ES-I3 (cell line): ENCODE results near the gene RNF114.
"Not testable (repeated sequence)": the region's sequence is repeated elsewhere in the genome, so short reads cannot be mapped to it uniquely, and the experiment has no call there.

Experiments used
- H3K36me3 ChIP-seq: 2 replicates; pipeline ENCODE4 v1.6.1; 2013; ENCODE audit warnings: mild to moderate bottlenecking, low read length, control low read depth, moderate library complexity; ENCODE audit not compliant: insufficient read depth
- H3K4me1 ChIP-seq: 2 replicates; pipeline ENCODE4 v1.6.1; 2013; ENCODE audit warnings: mild to moderate bottlenecking, control low read depth, low read length; ENCODE audit not compliant: insufficient read depth
- H3K9ac ChIP-seq: 2 replicates; pipeline ENCODE4 v1.6.1; 2013; ENCODE audit warnings: low read depth, mild to moderate bottlenecking, low read length, moderate library complexity
- H3K9me3 ChIP-seq: 2 replicates; pipeline ENCODE4 v1.6.1; 2013; ENCODE audit warnings: mild to moderate bottlenecking, low read length, moderate library complexity; ENCODE audit not compliant: control insufficient read depth, insufficient read depth

RNF114 gene

DNA sequence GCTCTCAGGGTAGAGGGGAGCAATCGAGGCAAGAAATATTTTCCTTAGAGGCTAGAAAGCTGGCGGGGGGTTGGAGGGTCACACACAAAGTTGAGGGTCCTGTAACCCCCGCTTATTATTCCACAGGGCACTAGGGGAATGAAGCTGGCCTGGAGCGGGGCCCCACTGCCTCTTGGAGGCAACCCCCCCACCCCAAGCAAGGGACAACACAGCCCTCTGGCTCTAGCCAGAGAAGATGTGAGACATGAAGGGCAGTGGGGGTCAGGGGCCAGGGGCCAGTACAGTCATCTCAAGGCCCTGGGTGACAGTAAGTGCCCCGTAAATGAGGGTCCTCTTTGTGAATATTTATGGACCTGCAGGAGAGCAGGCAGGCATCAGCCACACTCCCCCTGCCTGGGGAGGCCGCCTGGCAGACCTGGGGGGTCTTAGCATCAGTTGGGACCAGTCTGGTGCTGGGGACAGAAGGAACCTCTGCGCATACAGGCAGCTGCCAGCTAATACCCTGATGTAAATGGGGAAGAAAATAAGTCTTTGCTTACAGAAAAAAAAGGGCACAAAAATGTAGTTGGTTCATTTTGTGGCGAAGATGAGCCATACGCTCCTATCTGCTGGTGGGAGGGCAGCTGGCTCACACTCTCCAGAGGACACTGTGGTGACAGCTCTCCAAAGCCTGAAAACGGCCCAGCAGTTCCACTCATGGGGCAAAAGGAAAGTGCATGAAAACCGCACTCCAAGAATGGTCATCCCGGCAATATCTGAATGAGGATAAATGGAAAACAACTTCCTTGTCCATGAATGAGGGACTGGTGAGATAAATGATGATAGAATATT is 42.7 kb upstream of the RNF114 start:
- H3K4me1 ChIP-seq, result peaks cover 9% of the 10 kb centered on the region; the same call in 1 of the 2 replicates
- H3K36me3 ChIP-seq, result no peaks in the 10 kb centered on the region
- H3K9ac ChIP-seq, result no peak overlapping the region
- no peaks in the 10 kb centered on the region for H3K9me3 ChIP-seq

DNA sequence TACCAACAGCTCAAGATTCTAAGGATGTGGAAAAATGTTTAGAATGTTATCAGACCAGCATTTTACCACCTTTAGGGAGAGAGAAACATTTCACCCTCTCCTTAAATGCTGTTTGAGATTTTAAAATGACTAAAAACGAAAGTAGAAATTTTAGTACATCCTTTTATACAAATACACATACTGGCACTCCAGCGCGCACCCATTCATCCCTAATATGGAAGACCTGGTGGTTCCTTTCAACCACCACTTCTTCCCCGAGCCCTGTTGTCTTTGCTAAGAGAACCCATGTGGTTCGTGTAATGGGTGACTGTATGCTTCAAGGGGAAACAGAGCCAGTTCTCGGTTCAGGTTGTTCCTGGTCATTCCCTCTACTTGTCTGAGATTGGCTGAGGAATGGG is 42.1 kb upstream of the RNF114 start:
- no peak overlapping the region for H3K9ac ChIP-seq
- H3K4me1 ChIP-seq, result peaks cover 9% of the 10 kb centered on the region; the same call in 1 of the 2 replicates
- H3K36me3 ChIP-seq, result no peaks in the 10 kb centered on the region
- no peaks in the 10 kb centered on the region for H3K9me3 ChIP-seq

DNA sequence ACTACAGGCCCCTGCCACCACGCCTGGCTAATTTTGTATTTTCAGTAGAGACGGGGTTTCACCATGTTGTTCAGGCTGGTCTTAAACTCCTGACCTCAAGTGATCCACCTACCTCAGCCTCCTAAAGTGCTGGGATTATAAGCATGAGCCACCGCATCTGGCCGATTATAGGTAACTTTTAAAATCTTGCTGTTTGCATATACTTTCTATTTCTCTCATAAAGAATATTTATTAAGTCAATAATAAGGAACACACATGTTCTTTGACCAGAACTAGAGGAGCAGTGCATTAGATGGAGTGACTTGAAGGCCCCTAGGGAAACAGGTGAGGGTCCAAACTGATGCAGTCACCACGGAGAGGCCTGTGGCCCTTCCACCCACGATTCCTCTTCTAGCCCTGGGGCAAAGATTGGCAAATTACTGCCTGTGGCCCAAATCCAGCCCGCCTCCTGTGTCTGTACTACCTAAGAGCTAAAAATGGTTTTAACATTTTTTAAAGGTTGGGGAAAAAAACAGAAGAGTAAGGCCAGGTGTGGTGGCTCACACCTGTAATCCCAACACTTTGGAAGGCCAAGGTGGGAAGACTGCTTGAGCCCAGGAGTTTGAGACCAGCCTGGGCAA is 40.6 kb upstream of the RNF114 start:
- not testable (repeated sequence) for H3K4me1 ChIP-seq, H3K36me3 ChIP-seq, H3K9ac ChIP-seq, H3K9me3 ChIP-seq

DNA sequence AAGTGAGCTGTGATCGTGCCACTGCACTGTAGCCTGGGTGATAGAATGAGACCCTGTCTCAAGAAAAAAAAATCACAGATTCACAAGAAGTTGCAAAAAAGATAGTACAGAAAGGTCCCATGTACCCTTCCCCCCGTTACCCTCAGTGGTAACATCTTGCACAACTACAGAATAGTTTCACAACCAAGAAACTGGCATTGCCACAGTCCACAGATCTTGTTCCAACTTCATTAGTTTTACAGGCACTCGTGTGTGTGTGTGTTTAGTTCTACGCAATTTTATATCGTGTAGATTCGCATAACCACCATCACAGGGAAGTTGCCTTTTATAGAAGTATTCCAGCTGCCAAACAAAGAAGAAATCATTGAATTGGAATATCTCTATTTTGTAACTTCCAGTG is 40.0 kb upstream of the RNF114 start:
- Histone ChIP-seq H3K36me3 (no peaks in the 10 kb centered on the region), H3K4me1 (peaks cover 2% of the 10 kb centered on the region; the same call in 1 of the 2 replicates), H3K9ac (no peak overlapping the region), H3K9me3 (no peaks in the 10 kb centered on the region)

DNA sequence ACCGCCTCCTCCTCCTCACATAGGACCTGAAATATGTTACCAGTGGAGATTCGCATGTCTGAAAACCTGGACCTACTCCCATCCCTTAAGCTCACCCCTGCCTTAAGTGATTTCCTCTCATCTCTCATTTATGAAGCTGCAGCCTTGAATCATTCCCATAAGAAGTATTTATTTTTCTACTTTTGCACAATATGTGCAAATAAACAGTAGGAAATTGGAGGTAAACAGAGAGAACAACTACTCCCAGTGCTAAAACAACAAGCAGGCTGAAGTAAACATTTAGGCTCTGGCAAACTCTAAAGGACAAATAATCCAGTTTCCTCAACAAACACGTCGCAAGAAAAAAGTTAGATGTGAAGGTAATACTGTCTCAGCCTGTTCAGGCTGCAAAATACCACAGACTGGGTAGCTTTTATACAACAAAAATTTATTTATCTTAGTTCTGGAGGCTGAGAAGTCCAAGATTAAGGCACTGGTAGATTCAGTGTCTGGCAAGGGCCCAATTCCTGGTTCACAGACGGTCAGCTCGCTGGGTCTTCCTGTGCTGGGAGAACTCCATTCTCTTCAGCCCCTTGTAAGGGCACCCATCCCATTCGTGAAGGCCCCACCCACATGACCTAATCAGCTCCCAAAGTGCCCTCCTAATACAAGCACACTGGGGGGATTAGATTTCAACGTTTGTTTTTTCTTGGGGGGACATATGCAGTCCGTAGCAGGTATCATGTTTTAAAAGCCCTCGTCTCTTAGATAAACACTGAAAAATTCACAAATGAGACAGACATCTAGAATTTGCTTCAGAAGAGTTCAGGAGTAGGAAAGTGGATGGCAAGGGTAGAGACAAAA is 36.4 kb upstream of the RNF114 start:
- no peaks in the 10 kb centered on the region for H3K4me1 ChIP-seq
- H3K9me3 ChIP-seq, result no peaks in the 10 kb centered on the region
- no peak overlapping the region for H3K9ac ChIP-seq
- H3K36me3 ChIP-seq, result no peaks in the 10 kb centered on the region

DNA sequence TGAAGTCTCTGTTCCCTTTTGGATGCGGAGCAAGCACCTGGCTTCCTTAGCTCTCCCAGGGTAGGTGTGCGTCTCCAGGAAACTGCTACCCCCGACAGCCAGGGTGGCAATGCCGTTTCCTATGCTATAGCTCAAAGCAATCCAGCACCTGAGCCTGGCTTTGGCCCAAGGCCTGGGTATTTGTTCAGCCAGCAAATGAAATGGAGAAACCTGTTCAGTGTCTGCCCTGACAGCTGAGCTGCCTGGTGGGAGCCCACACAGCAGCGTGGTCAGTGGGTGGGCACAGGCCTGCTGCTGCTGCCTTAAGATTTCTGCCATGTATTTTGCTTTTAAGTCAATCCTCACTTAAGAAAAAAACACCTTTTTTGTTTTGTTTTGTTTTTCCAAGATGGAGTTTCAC is 34.6 kb upstream of the RNF114 start:
- Histone ChIP-seq H3K9ac (no peak overlapping the region), H3K36me3 (peaks cover 9% of the 10 kb centered on the region), H3K4me1 (no peaks in the 10 kb centered on the region), H3K9me3 (no peaks in the 10 kb centered on the region)

DNA sequence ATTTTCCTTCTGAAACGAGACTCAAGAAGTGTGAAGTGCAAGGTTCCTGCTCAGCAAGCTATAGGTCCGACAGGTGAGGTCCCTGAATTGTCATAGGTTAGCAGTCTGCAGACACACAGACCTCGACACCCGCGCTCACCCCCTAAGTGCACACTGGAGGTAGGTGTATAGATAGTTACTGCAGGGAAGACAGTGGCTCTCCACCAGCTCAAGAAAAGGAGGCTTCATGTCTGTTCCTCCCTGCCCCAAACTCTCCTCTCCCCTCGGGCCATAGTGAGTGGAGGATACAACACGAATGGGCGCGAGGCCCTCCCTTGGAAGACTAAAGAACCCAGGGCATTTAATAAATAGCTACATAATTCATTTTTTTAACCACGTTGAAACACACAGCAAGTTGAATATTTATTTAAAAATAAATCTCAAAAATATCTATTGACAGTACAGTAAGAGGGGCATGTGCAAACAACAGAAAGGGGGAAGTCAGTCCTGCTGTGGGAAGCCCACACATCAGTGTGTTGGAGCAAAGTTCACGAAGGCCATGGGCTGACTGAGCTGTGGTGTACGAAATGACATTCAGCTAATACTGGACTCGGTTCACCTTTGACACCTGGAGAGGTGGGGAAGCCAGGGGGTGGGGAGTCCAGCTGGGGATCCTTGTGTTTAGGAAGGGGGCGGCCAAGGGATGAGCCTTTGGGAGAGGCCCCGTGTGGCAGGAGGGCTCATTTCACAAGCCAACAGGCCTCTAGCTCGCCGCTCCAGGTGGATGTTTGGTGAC is 31.6 kb upstream of the RNF114 start:
- Histone ChIP-seq H3K36me3 (peaks cover 9% of the 10 kb centered on the region), H3K9ac (no peak overlapping the region), H3K9me3 (no peaks in the 10 kb centered on the region), H3K4me1 (no peaks in the 10 kb centered on the region; the same call in 1 of the 2 replicates)

DNA sequence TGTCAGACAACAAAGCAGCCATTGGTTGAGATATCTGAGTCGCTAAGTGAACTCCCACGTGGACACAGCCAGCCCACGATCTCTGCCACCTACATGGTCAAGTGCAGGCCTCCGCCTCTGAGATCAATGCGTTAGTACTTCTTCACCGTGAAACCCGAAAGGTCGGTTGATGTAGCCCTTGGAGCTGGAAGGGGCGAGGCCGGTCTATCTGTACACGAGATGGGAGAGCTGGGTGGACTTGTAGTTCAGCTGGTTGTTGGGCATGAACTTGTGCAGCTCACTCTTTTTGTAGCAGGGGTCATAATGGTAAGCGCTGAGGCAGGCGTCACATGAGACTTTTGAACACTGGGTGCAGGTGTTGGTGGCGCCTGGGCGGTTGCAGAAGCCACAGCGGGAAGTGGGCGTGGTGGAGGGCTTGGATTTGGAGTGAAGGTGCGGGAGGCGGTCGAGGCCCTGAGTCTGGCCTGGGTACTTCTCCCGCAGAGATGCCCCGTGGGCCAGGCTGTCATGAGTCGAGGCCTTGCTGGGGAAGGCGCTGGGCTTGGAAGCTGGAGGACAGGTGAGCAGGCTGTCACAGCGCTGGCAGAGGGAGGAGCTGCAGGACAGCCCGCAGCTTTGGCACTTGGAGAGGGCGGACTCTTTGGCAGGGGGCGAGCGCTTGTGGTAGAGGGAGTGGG is 30.6 kb upstream of the RNF114 start:
- Histone ChIP-seq H3K4me1 (no peaks in the 10 kb centered on the region; the same call in 1 of the 2 replicates), H3K36me3 (peaks cover 9% of the 10 kb centered on the region), H3K9ac (no peak overlapping the region), H3K9me3 (no peaks in the 10 kb centered on the region)

DNA sequence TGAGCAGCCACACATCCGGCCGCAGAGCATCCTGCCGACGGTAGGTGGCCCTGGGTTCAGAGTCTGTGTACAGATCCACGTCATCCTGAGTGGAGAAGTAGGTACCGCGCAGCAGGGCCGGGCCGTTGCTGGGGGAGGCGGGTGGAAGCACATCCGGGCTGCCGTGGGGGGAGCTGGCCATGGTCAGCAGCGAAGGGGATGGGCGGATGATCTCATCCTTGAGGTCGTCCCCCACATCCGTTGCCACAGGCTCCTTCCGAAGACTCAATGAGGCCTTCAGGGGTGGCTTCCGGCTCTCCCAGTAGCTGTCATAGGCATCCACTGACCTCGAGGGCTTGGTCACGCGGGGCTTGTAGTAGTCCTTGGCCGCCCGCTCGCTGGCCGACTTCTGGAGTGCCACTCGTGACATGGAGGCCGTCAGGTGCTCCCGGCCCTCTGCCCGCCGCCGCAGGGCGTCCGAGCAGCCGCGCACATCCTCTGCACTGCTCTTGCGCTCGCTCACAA is 30.0 kb upstream of the RNF114 start:
- no peak overlapping the region for H3K9ac ChIP-seq
- H3K4me1 ChIP-seq, result no peaks in the 10 kb centered on the region; the same call in 1 of the 2 replicates
- no peaks in the 10 kb centered on the region for H3K9me3 ChIP-seq
- H3K36me3 ChIP-seq, result peaks cover 9% of the 10 kb centered on the region

DNA sequence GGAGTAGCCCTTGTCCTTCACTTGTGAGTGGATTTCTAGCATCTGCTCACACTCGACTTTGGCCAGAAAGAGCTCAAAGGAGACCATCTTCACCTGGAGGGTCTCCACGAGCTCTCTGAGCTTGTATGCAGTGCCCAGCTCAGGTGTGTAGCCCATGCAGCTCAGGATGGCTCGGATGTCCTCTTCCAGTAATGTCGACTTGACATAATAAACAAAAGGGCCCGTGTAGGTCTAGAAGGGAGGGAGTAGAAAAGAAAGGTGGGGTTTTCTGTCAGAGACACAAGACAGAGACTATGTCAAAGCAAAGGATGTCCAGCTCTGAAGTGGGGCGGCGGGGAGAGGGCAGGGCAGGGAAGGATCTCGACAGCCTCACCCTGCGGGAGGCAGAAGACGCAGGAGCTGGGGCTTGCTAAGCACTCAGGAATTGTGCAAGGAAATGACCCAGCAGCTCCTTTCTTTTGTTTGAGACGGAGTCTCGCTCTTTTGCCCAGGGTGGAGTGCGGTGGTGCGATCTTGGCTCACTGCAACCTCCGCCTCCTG is 29.5 kb upstream of the RNF114 start:
- Histone ChIP-seq H3K9ac (no peak overlapping the region), H3K9me3 (no peaks in the 10 kb centered on the region), H3K4me1 (no peaks in the 10 kb centered on the region; the same call in 1 of the 2 replicates), H3K36me3 (peaks cover 9% of the 10 kb centered on the region)

DNA sequence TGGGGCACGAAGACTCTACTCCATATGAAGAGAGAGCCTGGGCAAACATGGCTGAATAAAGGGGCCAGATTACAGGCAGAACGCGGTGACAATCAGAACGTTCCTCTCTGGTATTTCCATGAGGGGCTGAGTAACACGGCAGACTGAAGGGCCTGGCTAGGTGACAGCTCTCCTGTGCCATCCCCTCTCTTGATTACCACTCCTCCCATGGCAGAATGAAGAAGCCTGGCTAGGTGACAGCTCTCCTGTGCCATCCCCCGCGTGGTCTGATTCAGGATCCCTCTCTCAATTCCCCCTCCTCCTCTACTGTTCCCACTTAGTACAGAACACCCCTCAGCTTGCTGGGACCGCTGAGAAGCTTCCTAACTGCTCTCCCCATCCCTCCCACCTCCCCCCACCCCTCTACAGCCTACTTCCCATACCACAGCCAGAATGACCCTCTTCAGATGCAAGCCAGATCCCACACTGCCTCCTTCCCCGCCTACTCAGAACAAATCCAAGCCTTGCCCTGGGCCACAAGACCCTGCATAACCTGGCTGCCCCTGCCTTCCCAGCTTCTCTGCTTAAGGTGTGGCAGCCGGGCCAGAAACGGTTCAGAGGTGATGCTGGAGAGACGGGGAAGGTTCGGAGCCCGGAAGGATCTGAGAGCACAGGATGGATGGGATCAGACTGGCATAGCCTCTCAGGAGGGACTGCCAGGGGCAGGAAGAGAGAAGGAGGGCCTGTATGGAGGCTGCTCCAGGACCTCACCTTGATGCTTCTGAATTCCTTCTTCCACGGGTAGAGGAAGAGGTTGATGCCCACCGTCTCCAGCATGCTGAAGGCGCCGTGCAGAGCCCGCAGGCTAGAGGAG is 28.6 kb upstream of the RNF114 start:
- Histone ChIP-seq H3K4me1 (no peaks in the 10 kb centered on the region; the same call in 1 of the 2 replicates), H3K9me3 (no peaks in the 10 kb centered on the region), H3K36me3 (peaks cover 9% of the 10 kb centered on the region), H3K9ac (no peak overlapping the region)

DNA sequence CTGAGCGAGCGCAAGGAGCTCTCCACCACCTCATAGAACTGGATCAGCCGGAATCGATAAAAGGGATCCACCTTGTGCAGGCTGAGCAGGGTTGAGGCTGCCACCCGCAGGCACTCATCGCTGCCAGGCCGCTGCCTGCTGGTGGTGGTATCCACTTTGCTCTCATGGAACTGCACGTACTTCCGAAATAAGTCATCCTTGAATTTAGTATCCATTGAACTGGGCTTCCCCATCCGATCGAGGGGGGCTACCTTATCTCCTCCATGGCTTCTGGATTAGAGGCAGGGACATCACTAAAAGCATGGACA is 28.0 kb upstream of the RNF114 start:
- Histone ChIP-seq H3K36me3 (peaks cover 9% of the 10 kb centered on the region), H3K4me1 (no peaks in the 10 kb centered on the region; the same call in 1 of the 2 replicates), H3K9me3 (no peaks in the 10 kb centered on the region), H3K9ac (no peak overlapping the region)
